Karpas-422 (cell line): Measurements from ENCODE around the gene SLC36A3. TPM values are rescaled to one million over a fixed set of nuclear protein-coding genes. Genes with fewer than 3 reads are reported as not detected.

Experiments
- DNase-seq: peaks from one replicate; pipeline ENCODE4 v3.0.0-alpha.2; 2015
- H2AFZ ChIP-seq: fragments of 200-600 bp; sonication (generic); 2 replicates; pipeline ENCODE4 v1.6.1; 2014; ENCODE audit warnings: antibody characterized with exemption, low read length, mixed read lengths
- H3K27ac ChIP-seq: fragments of 200-600 bp; sonication (generic); 2 replicates; pipeline ENCODE4 v1.5.1; 2014; ENCODE audit warnings: mild to moderate bottlenecking, low read length, moderate library complexity
- H3K27me3 ChIP-seq: fragments of 200-600 bp; sonication (generic); 2 replicates; pipeline ENCODE4 v1.6.1; 2014; ENCODE audit warnings: low read length, mixed read lengths
- H3K36me3 ChIP-seq: fragments of 200-600 bp; sonication (generic); 2 replicates; pipeline ENCODE4 v1.6.1; 2014; ENCODE audit warnings: low read length, mixed read lengths; ENCODE audit not compliant: insufficient read depth
- H3K4me1 ChIP-seq: fragments of 200-600 bp; sonication (generic); 2 replicates; pipeline ENCODE4 v1.6.1; 2014; ENCODE audit warnings: mild to moderate bottlenecking, low read length, mixed read lengths
- H3K4me2 ChIP-seq: fragments of 200-600 bp; sonication (generic); 2 replicates; pipeline ENCODE4 v1.6.1; 2014; ENCODE audit warnings: low read length, low read depth, mild to moderate bottlenecking; ENCODE audit not compliant: poor library complexity, severe bottlenecking
- H3K4me3 ChIP-seq: fragments of 200-600 bp; sonication (generic); 2 replicates; pipeline ENCODE4 v1.5.1; 2014; ENCODE audit warnings: mild to moderate bottlenecking, antibody characterized with exemption, low read length, mixed read lengths
- H3K79me2 ChIP-seq: fragments of 200-600 bp; sonication (generic); 2 replicates; pipeline ENCODE4 v1.6.1; 2014; ENCODE audit warnings: mild to moderate bottlenecking, low read length, mixed read lengths
- H3K9ac ChIP-seq: fragments of 200-600 bp; sonication (generic); 2 replicates; pipeline ENCODE4 v1.6.0; 2014; ENCODE audit warnings: low read length
- H3K9me2 ChIP-seq: fragments of 200-600 bp; sonication (generic), shearing (Covaris generic); replicated peaks from 2 replicates; pipeline ENCODE4 v1.6.0; 2014; ENCODE audit warnings: mild to moderate bottlenecking, low read length, moderate library complexity; ENCODE audit not compliant: insufficient read depth
- H3K9me3 ChIP-seq: fragments of 300-700, 200-600 bp; sonication (generic); 2 replicates; pipeline ENCODE4 v1.6.1; 2014; ENCODE audit warnings: low read length, mixed read lengths
- H4K20me1 ChIP-seq: fragments of 200-600 bp; sonication (generic); 2 replicates; pipeline ENCODE4 v1.6.1; 2014; ENCODE audit warnings: mild to moderate bottlenecking, antibody characterized with exemption, low read length, low read depth; ENCODE audit not compliant: insufficient read depth
- total RNA-seq: library from RNA; depleted of rRNA; stranded (reverse); fragments of >200 nt; shearing (Covaris generic); gene quantifications from 2 replicates; pipeline ENCODE4 v1.2.3, GENCODE V29; 2014; ENCODE audit warnings: low replicate concordance

The SLC36A3 gene
- total RNA-seq, 1 experiment from 2014 or later = not detected

GRCh38 chr5:151283120-151283825 is 20.3 kb downstream of the SLC36A3 start:
- H3K4me1 ChIP-seq = peaks cover 6% of the 10 kb centered on the region

DNA sequence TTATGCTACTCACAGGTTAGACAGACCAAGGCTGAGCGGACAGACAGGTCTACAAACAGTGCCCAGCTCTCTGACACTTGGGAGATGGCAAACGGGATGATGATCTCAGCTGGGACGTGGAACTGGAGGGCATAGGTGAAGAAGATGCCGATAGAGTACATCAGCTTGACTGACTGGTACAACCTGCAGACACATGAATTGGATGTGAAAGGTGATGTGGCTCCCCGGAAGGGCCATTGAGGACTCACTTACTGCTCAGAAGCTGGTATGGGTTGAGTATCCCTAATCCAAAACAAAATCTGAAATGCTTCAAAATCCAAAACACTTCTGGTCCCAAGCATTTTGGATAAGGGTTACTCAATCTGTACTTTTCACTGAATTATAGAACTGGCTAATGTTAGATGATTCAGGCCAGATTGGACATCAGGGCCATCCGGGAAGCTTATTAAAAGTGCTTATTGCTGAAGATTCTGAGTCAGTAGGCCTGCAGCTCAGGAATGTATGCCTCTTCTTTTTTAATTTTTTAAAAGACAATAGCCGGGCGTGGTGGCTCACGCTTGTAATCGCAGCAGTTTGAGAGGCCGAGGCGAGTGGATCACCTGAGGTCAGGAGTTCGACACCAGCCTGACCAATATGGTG is 22.4 kb downstream of the SLC36A3 start:
- Histone ChIP-seq H3K4me2 (no peak overlapping the region), H3K9ac (no peak overlapping the region), H3K36me3 (no peaks in the 10 kb centered on the region), H4K20me1 (no peaks in the 10 kb centered on the region), H3K9me3 (no peaks in the 10 kb centered on the region), H3K27ac (no peak overlapping the region), H3K9me2 (no peaks in the 10 kb centered on the region), H3K4me1 (peaks cover 5% of the 10 kb centered on the region), H3K27me3 (no peaks in the 10 kb centered on the region), H3K79me2 (no peaks in the 10 kb centered on the region), H3K4me3 (no peak overlapping the region), H2AFZ (no peak overlapping the region)
- no peak for DNase-seq

More at GRCh38 chr5:151283120-151283825, 20.3 kb downstream of the SLC36A3 start:
- no peaks in the 10 kb centered on the region for H3K27me3 ChIP-seq
- H3K9me2 ChIP-seq = no peaks in the 10 kb centered on the region
- H3K79me2 ChIP-seq = no peaks in the 10 kb centered on the region
- H3K9me3 ChIP-seq = no peaks in the 10 kb centered on the region
- no peaks in the 10 kb centered on the region for H3K36me3 ChIP-seq
- H3K27ac ChIP-seq = no peak overlapping the region
- no peak overlapping the region for H2AFZ ChIP-seq
- DNase-seq = no peak
- H3K9ac ChIP-seq = no peak overlapping the region
- no peaks in the 10 kb centered on the region for H4K20me1 ChIP-seq
- no peak overlapping the region for H3K4me2 ChIP-seq
- H3K4me3 ChIP-seq = no peak overlapping the region

DNA sequence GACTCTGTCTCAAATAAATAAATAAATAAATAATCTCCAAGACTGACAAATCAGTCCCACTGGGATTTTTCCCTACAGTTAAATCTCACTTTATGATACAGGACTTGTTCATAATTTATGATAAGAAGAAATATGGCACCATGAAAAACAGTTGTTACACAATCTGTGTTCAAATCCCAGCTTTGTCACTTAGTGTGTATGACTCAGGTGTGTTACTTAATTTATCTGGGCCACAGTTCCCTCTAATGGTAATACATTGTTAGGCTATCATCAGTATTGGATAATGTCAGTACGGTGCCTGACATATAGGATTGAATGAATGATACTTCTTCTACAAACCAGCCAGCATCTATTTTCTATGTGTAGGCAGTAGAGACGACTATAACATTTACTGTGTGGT is 23.1 kb downstream of the SLC36A3 start:
- H3K4me1 ChIP-seq = no peaks in the 10 kb centered on the region
- no peak overlapping the region for H3K27ac ChIP-seq
- no peak overlapping the region for H3K9ac ChIP-seq
- no peak overlapping the region for H2AFZ ChIP-seq
- no peak overlapping the region for H3K4me3 ChIP-seq
- no peaks in the 10 kb centered on the region for H3K9me2 ChIP-seq
- H3K4me2 ChIP-seq = no peak overlapping the region
- H4K20me1 ChIP-seq = no peaks in the 10 kb centered on the region
- H3K9me3 ChIP-seq = no peaks in the 10 kb centered on the region
- no peak for DNase-seq
- no peaks in the 10 kb centered on the region for H3K27me3 ChIP-seq
- H3K36me3 ChIP-seq = no peaks in the 10 kb centered on the region
- H3K79me2 ChIP-seq = no peaks in the 10 kb centered on the region

- Histone ChIP-seq H3K4me2 (no peak overlapping the region), H3K27me3 (no peaks in the 10 kb centered on the region)
- no peak for DNase-seq
Measured at GRCh38 chr5:151278845-151279244, 24.7 kb downstream of the SLC36A3 start.

GRCh38 chr5:151275803-151276202 is 27.8 kb downstream of the SLC36A3 start:
- H3K79me2 ChIP-seq = no peaks in the 10 kb centered on the region
- no peak overlapping the region for H2AFZ ChIP-seq
- H3K36me3 ChIP-seq = 0 out of 2 replicates have a peak, but pooled peaks cover under 1% of the 10 kb centered on the region
- H3K9me3 ChIP-seq = no peaks in the 10 kb centered on the region
- no peaks in the 10 kb centered on the region for H3K4me1 ChIP-seq
- H3K9ac ChIP-seq = no peak overlapping the region
- H3K27me3 ChIP-seq = no peaks in the 10 kb centered on the region
- no peak for DNase-seq
- H4K20me1 ChIP-seq = no peaks in the 10 kb centered on the region
- H3K27ac ChIP-seq = no peak overlapping the region
- H3K4me3 ChIP-seq = no peak overlapping the region
- no peak overlapping the region for H3K4me2 ChIP-seq
- no peaks in the 10 kb centered on the region for H3K9me2 ChIP-seq

More at GRCh38 chr5:151278845-151279244, 24.7 kb downstream of the SLC36A3 start:
- H3K4me3 ChIP-seq = no peak overlapping the region
- no peaks in the 10 kb centered on the region for H3K9me3 ChIP-seq
- H4K20me1 ChIP-seq = no peaks in the 10 kb centered on the region
- H3K9me2 ChIP-seq = no peaks in the 10 kb centered on the region
- H3K4me1 ChIP-seq = no peaks in the 10 kb centered on the region
- no peaks in the 10 kb centered on the region for H3K36me3 ChIP-seq
- H3K27ac ChIP-seq = no peak overlapping the region
- H3K79me2 ChIP-seq = no peaks in the 10 kb centered on the region
- H3K9ac ChIP-seq = no peak overlapping the region
- no peak overlapping the region for H2AFZ ChIP-seq

GRCh38 chr5:151274666-151275065 is 28.9 kb downstream of the SLC36A3 start:
- H3K36me3 ChIP-seq = peaks cover 12% of the 10 kb centered on the region; the same call in 1 of the 2 replicates
- no peaks in the 10 kb centered on the region for H3K9me3 ChIP-seq
- H3K9ac ChIP-seq = no peak overlapping the region
- H3K4me3 ChIP-seq = no peak overlapping the region
- no peak overlapping the region for H2AFZ ChIP-seq
- H3K27ac ChIP-seq = no peak overlapping the region
- H3K27me3 ChIP-seq = no peaks in the 10 kb centered on the region
- H3K4me2 ChIP-seq = no peak overlapping the region
- DNase-seq = no peak
- H3K9me2 ChIP-seq = no peaks in the 10 kb centered on the region
- no peaks in the 10 kb centered on the region for H4K20me1 ChIP-seq
- H3K4me1 ChIP-seq = peaks cover 5% of the 10 kb centered on the region
- H3K79me2 ChIP-seq = no peaks in the 10 kb centered on the region

DNA sequence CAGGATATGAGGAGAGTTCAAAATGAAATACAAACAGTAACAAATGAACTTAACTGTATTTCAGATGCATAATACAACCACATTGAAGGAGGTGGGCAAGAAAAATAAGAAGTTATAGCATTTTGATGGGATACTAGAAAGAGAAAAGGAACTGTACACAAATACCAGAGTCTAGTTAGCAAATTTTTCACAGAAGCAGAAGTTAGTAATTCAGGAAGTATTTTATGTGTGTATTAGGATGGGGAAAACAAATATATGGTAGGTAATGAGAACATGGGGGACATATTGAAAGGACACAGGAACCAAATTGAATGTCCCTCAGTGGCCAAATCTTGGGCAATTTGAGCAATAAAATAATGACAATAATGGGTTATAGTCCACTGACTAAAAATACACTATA is 32.2 kb downstream of the SLC36A3 start:
- DNase-seq = no peak
- no peaks in the 10 kb centered on the region for H4K20me1 ChIP-seq
- H3K9ac ChIP-seq = no peak overlapping the region
- H3K4me3 ChIP-seq = no peak overlapping the region
- H3K9me2 ChIP-seq = no peaks in the 10 kb centered on the region
- no peaks in the 10 kb centered on the region for H3K9me3 ChIP-seq
- H3K4me2 ChIP-seq = no peak overlapping the region
- H3K27me3 ChIP-seq = no peaks in the 10 kb centered on the region
- H3K36me3 ChIP-seq = peaks cover 27% of the 10 kb centered on the region; the same call in 1 of the 2 replicates
- no peaks in the 10 kb centered on the region for H3K79me2 ChIP-seq
- no peak overlapping the region for H2AFZ ChIP-seq
- H3K27ac ChIP-seq = no peak overlapping the region
- peaks cover 5% of the 10 kb centered on the region for H3K4me1 ChIP-seq

DNA sequence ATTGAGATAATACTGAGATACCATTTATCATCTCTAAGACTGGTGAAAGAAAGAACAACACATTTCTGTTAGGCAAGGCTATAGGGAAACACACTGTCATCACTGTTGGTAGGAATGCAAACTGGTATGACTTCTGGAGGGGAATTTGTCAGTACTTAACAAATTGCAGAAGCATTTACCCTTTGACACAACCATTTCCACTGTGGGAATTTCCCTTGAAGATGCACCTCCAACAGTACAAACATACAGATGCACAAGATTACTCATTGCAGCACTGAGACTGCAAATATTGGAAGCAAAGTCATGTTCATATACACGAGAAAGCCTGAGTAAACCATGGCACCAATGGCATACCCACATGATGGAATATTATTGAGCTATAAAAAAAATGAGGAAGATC is 33.0 kb downstream of the SLC36A3 start:
- H3K9me3 ChIP-seq = no peaks in the 10 kb centered on the region
- no peaks in the 10 kb centered on the region for H3K9me2 ChIP-seq
- H3K4me3 ChIP-seq = no peak overlapping the region
- no peak overlapping the region for H2AFZ ChIP-seq
- H3K27me3 ChIP-seq = no peaks in the 10 kb centered on the region
- H3K79me2 ChIP-seq = no peaks in the 10 kb centered on the region
- H3K27ac ChIP-seq = no peak overlapping the region
- DNase-seq = no peak
- H3K36me3 ChIP-seq = peaks cover 31% of the 10 kb centered on the region; the same call in 1 of the 2 replicates
- H3K4me2 ChIP-seq = no peak overlapping the region
- H3K4me1 ChIP-seq = peaks cover 5% of the 10 kb centered on the region
- H3K9ac ChIP-seq = no peak overlapping the region
- H4K20me1 ChIP-seq = no peaks in the 10 kb centered on the region; the same call in 1 of the 2 replicates
